Stromal cell of bone marrow (primary cell): ENCODE measurements around the gene LTC4S.
"Not testable (repeated sequence)": the region's sequence is repeated elsewhere in the genome, so short reads cannot be mapped to it uniquely, and the experiment has no call there.

Source experiments
- DNase-seq: peaks from one replicate; pipeline ENCODE4 v3.0.0-alpha.2; 2012; ENCODE audit warnings: low read depth

LTC4S gene

DNA sequence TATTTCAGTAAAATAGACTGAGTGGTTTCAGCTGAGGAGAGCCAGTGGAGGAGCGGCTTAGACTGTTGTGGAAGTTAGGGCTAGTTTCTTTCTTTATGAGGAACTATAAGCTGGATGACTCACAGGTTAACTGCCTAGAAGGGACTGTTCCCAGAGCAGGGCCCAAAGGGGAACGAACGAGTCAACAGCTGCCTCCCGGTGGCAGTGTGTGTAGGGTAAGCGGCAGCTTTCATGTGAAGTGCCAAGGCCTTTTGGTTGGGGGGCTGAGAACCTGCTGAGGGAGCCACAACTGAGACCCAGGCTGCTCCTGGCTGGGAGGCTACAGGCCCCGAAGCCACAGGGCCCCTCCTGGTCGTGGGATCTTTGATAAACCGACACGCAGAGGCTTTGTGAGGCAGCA lies 33.9 kb downstream of the LTC4S start:
- DNase-seq = no peak

DNA sequence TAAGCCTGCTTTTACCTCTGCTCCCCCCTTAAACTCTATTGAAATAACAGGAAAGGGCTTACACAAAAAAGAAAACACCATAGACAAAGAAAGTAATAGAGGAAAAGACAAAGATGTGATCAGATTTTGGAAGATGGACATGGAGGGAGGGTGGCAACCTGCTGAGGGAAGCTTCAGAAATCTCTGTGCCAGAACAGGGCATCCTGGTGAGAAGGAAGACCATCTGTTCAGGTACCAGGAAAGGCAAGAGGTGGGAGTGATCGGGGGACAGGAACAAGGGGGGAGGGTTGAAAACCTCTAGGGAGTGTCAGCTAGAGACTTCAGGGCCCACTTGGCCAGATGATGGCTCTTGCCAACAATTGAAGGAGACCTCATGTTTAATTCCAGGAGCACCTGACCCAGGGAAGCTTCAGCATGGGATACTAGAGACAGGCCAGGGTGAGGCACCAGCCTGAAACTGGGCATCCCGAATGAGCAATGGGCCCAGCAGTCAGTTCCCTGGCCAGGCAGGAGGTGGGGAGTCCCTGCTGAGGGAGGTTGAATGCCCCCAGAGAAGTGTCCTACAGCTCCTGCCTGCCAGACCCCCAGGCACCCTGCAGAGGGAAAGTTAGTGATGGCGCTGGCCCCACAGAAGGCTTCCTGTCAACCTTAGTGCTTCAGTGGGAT lies 35.1 kb downstream of the LTC4S start:
- DNase-seq = no peak

GRCh38 chr5:179829732-179830435 lies 36.1 kb downstream of the LTC4S start:
- DNase-seq = no peak

DNA sequence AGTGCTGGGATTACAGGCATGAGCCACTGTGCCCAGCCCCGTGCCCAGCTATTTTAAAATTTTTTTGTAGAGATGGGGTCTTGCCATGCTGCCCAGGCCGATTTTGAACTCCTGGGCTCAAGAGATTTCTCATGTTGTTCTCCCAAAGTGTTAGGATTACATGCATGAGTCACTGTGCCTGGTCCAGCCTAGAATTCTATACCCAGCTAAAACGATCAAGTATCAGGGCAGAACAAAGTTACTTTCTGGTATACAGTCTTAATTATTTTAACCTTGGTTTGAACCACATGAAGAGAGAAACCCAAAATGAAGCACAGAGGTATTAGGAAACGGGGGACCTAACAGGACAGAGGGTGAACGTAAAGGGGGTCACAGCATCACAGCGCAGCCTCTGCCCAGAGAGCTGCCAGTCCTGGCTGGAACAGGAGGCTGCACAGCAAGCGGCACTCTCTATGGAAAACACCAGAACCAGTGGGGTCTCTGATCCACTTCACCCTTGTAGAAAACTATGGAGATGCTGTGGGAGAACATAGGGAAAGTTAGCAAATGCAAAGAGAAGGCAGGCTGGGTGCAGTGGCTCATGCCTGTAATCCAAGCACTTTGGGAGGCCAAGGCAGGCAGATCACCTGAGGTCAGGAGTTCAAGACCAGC lies 37.2 kb downstream of the LTC4S start:
- no peak for DNase-seq

DNA sequence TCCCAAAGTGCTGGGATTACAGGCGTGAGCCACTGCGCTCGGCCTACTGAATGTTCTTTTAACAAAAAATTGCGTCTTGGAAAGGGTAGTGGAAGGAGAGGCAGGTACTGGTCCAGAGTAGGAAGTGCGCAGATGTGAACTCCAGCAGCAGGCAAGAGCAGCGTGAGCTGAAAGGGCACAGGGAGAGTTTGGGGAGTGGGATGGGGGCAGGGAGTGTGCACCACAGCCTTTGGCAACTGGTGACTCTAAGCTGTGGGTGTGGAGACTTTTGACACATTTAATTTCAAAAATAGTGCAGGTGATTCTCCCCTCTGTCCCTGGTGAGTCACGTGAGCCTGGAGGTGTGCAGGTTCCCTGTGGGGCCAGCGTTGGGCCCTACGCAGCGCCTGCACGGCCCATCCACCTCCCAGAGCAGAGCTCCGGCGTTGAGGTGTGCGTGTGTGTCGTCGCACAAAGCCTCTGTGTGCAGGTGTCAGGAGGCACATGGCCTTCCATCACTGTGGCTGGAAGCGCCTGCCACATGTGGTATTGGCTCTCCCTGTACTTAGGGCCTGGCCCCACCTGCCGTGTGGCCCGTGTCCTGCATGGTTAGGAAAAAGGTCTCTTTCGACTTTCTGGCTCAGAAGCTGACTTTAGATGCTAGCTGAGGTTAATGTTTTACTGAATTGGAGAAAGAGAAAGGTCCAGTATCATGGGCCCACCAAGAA lies 38.4 kb downstream of the LTC4S start:
- no peak for DNase-seq

- DNase-seq = no peak
These were observed 39.4 kb downstream of the LTC4S start for GRCh38 chr5:179833056-179833708.

GRCh38 chr5:179833709-179834070 lies 39.9 kb downstream of the LTC4S start:
- DNase-seq = no peak

DNA sequence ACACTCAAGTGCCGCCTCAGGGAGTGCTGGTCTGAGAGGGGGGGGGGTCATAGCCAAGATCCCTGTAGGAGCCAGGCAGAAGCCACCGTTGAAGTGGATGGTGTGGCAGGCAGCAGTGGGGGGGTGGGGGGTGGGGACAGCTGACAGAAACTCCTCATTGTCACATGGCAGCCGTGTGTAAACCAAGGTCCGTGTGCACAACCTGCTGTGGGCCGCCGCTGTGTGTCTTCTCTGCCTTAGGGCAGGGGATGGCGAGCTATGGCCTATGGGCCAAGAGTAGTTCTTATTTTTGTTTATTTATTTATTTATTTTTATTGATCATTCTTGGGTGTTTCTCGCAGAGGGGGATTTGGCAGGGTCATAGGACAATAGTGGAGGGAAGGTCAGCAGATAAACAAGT lies 40.3 kb downstream of the LTC4S start:
- DNase-seq = no peak

DNA sequence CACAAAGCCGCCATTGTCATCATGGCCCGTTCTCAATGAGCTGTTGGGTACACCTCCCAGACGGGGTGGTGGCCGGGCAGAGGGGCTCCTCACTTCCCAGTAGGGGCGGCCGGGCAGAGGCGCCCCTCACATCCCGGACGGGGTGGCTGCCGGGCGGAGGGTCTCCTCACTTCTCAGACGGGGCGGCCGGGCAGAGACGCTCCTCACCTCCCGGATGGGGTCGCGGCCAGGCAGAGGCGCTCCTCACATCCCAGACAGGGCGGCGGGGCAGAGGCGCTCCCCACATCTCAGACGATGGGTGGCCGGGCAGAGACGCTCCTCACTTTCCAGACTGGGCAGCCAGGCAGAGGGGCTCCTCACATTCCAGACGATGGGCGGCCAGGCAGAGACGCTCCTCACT lies 41.1 kb downstream of the LTC4S start:
- DNase-seq = not testable (repeated sequence)

DNA sequence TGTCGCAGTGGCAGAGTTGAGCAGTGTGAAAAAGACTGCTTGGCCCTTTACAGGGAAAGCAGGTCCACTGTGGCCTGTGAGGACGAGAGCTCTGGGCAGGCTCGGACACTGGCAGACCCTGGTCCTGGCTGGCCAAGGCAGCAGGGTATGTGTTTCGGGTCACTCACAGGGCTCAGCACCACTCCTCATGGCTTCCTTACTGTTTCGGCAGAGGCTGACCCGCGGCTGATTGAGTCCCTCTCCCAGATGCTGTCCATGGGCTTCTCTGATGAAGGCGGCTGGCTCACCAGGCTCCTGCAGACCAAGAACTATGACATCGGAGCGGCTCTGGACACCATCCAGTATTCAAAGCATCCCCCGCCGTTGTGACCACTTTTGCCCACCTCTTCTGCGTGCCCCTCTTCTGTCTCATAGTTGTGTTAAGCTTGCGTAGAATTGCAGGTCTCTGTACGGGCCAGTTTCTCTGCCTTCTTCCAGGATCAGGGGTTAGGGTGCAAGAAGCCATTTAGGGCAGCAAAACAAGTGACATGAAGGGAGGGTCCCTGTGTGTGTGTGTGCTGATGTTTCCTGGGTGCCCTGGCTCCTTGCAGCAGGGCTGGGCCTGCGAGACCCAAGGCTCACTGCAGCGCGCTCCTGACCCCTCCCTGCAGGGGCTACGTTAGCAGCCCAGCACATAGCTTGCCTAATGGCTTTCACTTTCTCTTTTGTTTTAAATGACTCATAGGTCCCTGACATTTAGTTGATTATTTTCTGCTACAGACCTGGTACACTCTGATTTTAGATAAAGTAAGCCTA lies 42.6 kb downstream of the LTC4S start:
- no peak for DNase-seq

- no peak for DNase-seq
These were observed 43.6 kb downstream of the LTC4S start for GRCh38 chr5:179837076-179838011.

DNA sequence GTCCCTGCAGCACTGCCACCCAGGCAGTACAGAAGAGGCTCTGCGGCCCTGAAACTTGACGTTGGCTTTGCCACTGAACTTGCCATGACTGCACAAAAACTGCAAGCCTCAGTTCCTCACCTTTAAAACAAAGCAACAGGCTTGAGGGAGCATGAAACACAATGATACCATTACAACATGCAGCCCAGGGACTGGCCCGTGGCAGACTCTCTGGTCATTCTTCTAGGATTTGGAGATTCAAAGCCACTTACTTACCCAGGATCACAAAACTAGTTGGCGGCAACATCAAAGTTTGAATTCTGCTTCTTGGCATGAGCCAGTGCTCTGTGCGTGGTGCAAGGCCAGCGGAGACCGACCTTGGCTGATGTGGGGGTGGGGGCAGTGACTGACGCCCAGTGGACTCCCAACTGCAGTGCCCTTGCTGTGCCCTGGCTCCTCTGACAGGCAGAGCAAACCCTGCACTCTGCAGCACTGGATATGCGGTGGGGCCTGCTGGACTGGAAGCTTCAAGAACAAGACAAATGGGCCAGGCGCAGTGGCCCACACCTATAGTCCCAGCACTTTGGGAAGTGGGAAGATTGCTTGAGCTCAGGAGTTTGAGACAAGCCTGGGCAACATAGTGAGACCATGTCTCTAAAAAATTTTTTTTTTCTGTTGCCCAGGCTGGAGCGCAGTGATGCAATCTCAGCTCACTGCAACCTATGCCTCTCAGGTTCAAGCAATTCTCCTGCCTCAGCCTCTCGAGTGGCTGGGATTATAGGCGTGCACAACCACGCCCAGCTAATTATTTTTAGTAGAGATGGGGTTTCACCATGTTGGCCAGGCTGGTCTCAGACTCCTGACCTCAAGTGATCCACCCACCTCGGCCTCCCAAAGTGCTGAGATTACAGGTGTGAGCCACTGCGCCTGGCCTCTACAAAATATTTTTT lies 45.8 kb downstream of the LTC4S start:
- no peak for DNase-seq

DNA sequence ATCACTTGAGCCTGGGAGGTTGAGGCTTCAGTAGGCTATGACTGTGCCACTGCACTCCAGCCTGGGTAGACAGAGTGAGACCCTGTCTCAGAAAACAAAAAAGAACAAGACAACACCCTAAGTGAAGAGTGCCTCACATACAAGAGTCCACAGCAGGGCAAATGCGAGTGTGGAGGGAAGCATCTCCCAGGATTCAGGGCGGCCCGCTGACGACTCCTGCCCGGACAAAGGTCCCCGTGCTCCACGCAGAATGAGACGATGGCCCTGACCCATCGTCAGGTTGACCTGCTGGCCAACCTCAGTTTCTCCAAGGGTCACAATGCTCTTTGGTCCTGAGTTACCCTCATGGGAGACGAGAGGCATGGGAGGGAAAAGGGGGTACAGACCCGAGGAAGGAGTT lies 46.5 kb downstream of the LTC4S start:
- DNase-seq = no peak

GRCh38 chr5:179840766-179841165 lies 47.0 kb downstream of the LTC4S start:
- no peak for DNase-seq

DNA sequence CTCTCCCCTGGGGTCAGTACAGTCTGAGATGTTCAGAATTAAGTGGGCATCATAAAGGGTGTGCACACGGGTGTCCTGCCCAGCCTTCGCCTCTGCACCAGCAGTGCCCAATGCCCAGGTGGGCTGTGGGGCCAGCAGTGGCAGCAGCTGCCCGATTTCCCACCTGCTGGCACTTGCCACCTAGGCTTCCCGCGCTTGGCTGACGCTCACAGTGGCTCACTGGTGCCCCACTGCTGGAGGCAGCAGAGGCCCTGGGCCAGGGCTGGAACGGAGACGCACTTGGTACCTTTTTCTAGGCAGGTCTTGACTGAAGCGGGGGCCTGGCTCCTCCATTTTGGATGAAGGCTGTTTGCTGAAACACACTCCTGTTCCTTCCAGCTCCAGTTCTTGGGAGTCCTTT lies 47.8 kb downstream of the LTC4S start:
- DNase-seq = no peak
